Measurements from ENCODE around the gene PRELID1. TPM values are rescaled to one million over a fixed set of nuclear protein-coding genes. Genes with fewer than 3 reads are reported as not detected.

PRELID1 gene
- total RNA-seq, 2 experiments from 2014 or later = 232 to 249 TPM

DNA sequence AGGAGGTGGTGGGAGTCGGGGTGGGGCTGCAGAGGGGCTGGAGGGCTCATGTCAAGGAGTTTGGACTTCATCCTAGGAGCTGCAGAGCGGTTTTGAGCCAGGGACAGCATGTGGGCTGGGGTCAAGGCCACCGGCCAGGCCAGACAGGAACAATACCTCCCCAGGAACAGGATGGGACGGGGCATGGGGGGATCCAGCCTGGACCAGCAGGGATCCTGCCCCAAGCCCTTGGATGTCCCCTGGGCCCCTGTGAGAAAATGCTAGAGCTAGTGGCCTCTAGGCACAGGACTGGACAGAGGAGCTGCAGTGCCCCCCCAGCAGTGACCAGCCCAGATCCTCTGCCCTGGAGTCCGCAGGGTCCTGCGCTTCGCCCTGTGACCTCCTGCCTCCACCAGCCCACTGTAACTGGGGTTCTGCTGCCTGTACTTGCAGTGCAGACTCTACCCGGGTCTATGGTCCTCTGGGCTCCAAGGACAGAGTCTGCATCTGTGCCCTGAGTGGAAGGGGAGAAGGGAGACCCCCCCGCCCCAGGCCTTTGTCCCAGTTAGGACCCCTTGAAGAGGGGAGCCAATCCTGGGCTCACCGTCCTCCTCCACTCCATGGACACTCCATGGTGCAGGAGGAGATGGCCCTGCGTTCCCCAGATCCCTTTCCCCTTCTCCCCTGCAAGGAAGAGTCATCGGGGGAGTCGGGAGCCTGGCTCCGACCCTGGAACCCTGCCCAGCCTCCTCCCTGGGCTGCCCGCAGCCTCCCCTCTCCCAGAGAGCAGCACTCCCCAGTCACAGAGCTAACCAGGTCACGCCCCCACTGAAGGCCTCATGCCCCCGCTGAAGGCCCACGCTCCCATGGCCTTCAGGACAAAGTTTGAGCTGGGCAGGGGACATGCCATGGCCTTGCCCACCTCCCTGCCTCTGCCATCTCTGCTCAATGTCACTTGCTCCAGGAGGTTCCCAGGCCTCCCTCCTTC is 11.1 kb downstream of the PRELID1 start:
- POLR2A ChIA-PET = interaction anchor here (0.5 to 0.6 kb wide), 2 partner anchors 58 to 143 kb away, joined by 3 to 4 read pairs; no protein-coding TSS in a partner anchor
- CTCF ChIA-PET (ENCODE audit: unreplicated experiment) = no interaction called here
- Histone ChIP-seq H3K27ac (ENCODE audit: low read depth, low read length, poor library complexity, severe bottlenecking) (no peak overlapping the region), H3K9me3 (ENCODE audit: low read length) (no peaks in the 10 kb centered on the region), H3K79me2 (ENCODE audit: insufficient read depth, low read depth, low read length) (peaks cover 12% of the 10 kb centered on the region; the same call in 1 of the 2 replicates), H3K36me3 (ENCODE audit: insufficient read depth, low read length) (peaks cover 13% of the 10 kb centered on the region; the same call in 1 of the 2 replicates), H3K4me3 (ENCODE audit: low read depth, low read length, poor library complexity, severe bottlenecking) (no peak overlapping the region), H2AFZ (ENCODE audit: low read length) (no peak overlapping the region), H3K9me2 (ENCODE audit: insufficient read depth, low read length) (no peaks in the 10 kb centered on the region), H3K4me2 (ENCODE audit: low read length) (no peak overlapping the region), H4K20me1 (ENCODE audit: insufficient read depth, low read length) (peaks cover 9% of the 10 kb centered on the region; the same call in 1 of the 2 replicates), H3K4me1 (ENCODE audit: insufficient read depth, low read length, poor library complexity, severe bottlenecking) (peaks cover 28% of the 10 kb centered on the region)
- no peak for DNase-seq (ENCODE audit: low spot score)
- no TSS peak for BruUV-seq (replicated peaks)
- intact Hi-C loops (cut with micrococcal nuclease; ENCODE audit: unreplicated experiment) = loop anchor here (5.0 kb wide), 2 partner anchors 193 to 242 kb away; partner anchors contain the start of gene DOK3
- TF ChIP-seq, protein P1, sequence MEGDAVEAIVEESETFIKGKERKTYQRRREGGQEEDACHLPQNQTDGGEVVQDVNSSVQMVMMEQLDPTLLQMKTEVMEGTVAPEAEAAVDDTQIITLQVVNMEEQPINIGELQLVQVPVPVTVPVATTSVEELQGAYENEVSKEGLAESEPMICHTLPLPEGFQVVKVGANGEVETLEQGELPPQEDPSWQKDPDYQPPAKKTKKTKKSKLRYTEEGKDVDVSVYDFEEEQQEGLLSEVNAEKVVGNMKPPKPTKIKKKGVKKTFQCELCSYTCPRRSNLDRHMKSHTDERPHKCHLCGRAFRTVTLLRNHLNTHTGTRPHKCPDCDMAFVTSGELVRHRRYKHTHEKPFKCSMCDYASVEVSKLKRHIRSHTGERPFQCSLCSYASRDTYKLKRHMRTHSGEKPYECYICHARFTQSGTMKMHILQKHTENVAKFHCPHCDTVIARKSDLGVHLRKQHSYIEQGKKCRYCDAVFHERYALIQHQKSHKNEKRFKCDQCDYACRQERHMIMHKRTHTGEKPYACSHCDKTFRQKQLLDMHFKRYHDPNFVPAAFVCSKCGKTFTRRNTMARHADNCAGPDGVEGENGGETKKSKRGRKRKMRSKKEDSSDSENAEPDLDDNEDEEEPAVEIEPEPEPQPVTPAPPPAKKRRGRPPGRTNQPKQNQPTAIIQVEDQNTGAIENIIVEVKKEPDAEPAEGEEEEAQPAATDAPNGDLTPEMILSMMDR (conservative IDR thresholded peaks at IDR 0.05; ENCODE audit: low read length) = no peak
- no peak for TF ChIP-seq EZH2phosphoT487 (IDR thresholded peaks at IDR 0.05; ENCODE audit: borderline replicate concordance, low read depth, low read length)

DNA sequence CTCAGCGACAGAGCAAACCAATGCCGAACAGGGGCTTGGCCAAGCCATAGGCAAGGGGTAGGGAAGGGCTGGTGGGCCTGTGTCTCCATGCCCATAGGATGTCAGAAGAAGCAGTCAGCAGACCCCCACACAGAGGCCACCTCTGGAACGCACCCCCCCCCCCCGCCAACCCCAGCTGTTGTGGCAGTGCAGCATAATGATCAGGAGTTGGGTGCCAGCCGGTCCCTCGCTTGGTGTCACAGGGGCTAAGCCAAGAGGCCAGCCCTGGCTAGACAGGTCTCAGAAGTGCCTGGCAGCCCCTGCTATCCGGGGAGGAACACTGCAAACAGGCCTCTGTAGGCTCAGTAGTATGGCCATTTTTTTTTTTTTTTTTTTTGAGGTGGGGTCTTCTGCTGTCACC is 11.8 kb downstream of the PRELID1 start:
- Histone ChIP-seq H3K27ac (ENCODE audit: low read depth, low read length, poor library complexity, severe bottlenecking) (no peak overlapping the region), H4K20me1 (ENCODE audit: insufficient read depth, low read length) (peaks cover 3% of the 10 kb centered on the region; the same call in 1 of the 2 replicates), H2AFZ (ENCODE audit: low read length) (no peak overlapping the region), H3K9me2 (ENCODE audit: insufficient read depth, low read length) (no peaks in the 10 kb centered on the region), H3K4me3 (ENCODE audit: low read depth, low read length, poor library complexity, severe bottlenecking) (no peak overlapping the region), H3K36me3 (ENCODE audit: insufficient read depth, low read length) (peaks cover 8% of the 10 kb centered on the region), H3K9me3 (ENCODE audit: low read length) (no peaks in the 10 kb centered on the region), H3K79me2 (ENCODE audit: insufficient read depth, low read depth, low read length) (peaks cover 11% of the 10 kb centered on the region; the same call in 1 of the 2 replicates), H3K4me2 (ENCODE audit: low read length) (no peak overlapping the region), H3K4me1 (ENCODE audit: insufficient read depth, low read length, poor library complexity, severe bottlenecking) (peaks cover 21% of the 10 kb centered on the region)
- TF ChIP-seq EZH2phosphoT487 (IDR thresholded peaks at IDR 0.05; ENCODE audit: borderline replicate concordance, low read depth, low read length) = no peak
- TF ChIP-seq, protein P1 (conservative IDR thresholded peaks at IDR 0.05; ENCODE audit: low read length) = no peak
- POLR2A ChIA-PET = interaction anchor here (0.5 kb wide), 1 partner anchor 57 kb away, joined by 3 read pairs; no protein-coding TSS in a partner anchor
- DNase-seq (ENCODE audit: low spot score) = no peak
- BruUV-seq (replicated peaks) = no TSS peak
- CTCF ChIA-PET (ENCODE audit: unreplicated experiment) = no interaction called here
- intact Hi-C loops (cut with micrococcal nuclease; ENCODE audit: unreplicated experiment) = no loop called here

Data from OCI-LY7 (cell line).